Caco-2 (cell line): ENCODE data around the gene CSNK2A3. TPM values are rescaled to one million over a fixed set of nuclear protein-coding genes. Genes with fewer than 3 reads are reported as not detected.

ENCODE experiments used
- BruUV-seq: library from RNA; stranded (reverse); fragments of 400-500 nt; replicated peaks from 2 replicates; lab custom pipeline; 2021; lab: Mats Ljungman, UMichigan
- CTCF ChIA-PET: fragments of 300-600 bp; sonication (Branson Sonifier 250); formaldehyde crosslinking; loops from one replicate; lab custom pipeline; 2022; ENCODE audit warnings: antibody characterized with exemption; lab: Charles Lee
- POLR2A ChIA-PET: fragments of 300-600 bp; sonication (Branson Sonifier 250); formaldehyde crosslinking; loops from one replicate; lab custom pipeline; 2022; ENCODE audit warnings: antibody characterized with exemption; lab: Charles Lee
- DNase-seq, 2 experiments: peaks; one replicate each; pipeline versions ENCODE4 v3.0.0 to v3.0.0-alpha.2; 2020 to 2022
- H3K27me3 ChIP-seq: replicated peaks from 2 replicates; pipeline ENCODE4 v1.6.0; 2011; ENCODE audit warnings: low read length; ENCODE audit not compliant: control insufficient read depth, insufficient read depth
- H3K36me3 ChIP-seq: 2 replicates; pipeline ENCODE4 v1.5.1; 2011; ENCODE audit warnings: low read length; ENCODE audit not compliant: control insufficient read depth, insufficient read depth
- H3K4me1 ChIP-seq: fragments of 250-450 bp; sonication (Bioruptor Pico); 2 replicates; pipeline ENCODE4 v1.5.1; 2020; ENCODE audit warnings: mild to moderate bottlenecking
- H3K4me3 ChIP-seq: 2 replicates; pipeline ENCODE4 v1.5.1; 2011; ENCODE audit warnings: low read depth, mild to moderate bottlenecking, control low read depth, low read length
- H3K9me3 ChIP-seq: fragments of 250-450 bp; sonication (Bioruptor Pico); 2 replicates; pipeline ENCODE4 v1.5.1; 2020; ENCODE audit warnings: mild to moderate bottlenecking, moderate library complexity
- H3K27ac Mint-ChIP-seq: one replicate; pipeline ENCODE4 v1.8.0; 2022; ENCODE audit warnings: mixed read lengths; ENCODE audit not compliant: unreplicated experiment
- H3K27me3 Mint-ChIP-seq: one replicate; pipeline ENCODE4 v1.8.0; 2022; ENCODE audit warnings: mixed read lengths; ENCODE audit not compliant: insufficient read depth, unreplicated experiment
- H3K36me3 Mint-ChIP-seq: one replicate; pipeline ENCODE4 v1.8.0; 2022; ENCODE audit warnings: mild to moderate bottlenecking, mixed read lengths; ENCODE audit not compliant: insufficient read depth, unreplicated experiment
- H3K4me1 Mint-ChIP-seq: one replicate; pipeline ENCODE4 v1.8.0; 2022; ENCODE audit warnings: low read depth, mixed read lengths; ENCODE audit not compliant: unreplicated experiment
- H3K4me3 Mint-ChIP-seq: one replicate; pipeline ENCODE4 v1.8.0; 2022; ENCODE audit warnings: mild to moderate bottlenecking, moderate library complexity, mixed read lengths; ENCODE audit not compliant: unreplicated experiment
- H3K9me3 Mint-ChIP-seq: one replicate; pipeline ENCODE4 v1.8.0; 2022; ENCODE audit warnings: mixed read lengths; ENCODE audit not compliant: unreplicated experiment
- CTCF ChIP-seq, 2 experiments: fragments of 200-600 bp in 1 of 2; IDR thresholded peaks; 1 replicate in 1 of 2; 2 replicates in 1 of 2; pipeline versions ENCODE4 v1.5.1 to v1.8.0; 2011 to 2022; ENCODE audit warnings: antibody characterized with exemption in 1 of 2, control low read depth in 1 of 2, inconsistent platforms in 1 of 2, low read depth in 1 of 2, low read length in 1 of 2, mild to moderate bottlenecking in 1 of 2, moderate library complexity in 1 of 2; ENCODE audit not compliant: insufficient read depth in 1 of 2, severe bottlenecking in 1 of 2, unreplicated experiment in 1 of 2
- intact Hi-C: fragments of 100-400 bp; cut with micrococcal nuclease; formaldehyde crosslinking; loops from one replicate; pipeline ENCODE4 v1.10.0; 2022; ENCODE audit not compliant: unreplicated experiment
- total RNA-seq: library from RNA; stranded (reverse); gene quantifications from 2 replicates; pipeline ENCODE4 v1.2.3, GENCODE V29; 2022

The CSNK2A3 gene
- total RNA-seq, 1 experiment from 2014 or later, result 0.75 TPM

GRCh38 chr11:11309906-11310305, 43.1 kb downstream of the CSNK2A3 start:
- Mint-ChIP-seq H3K9me3 (no peaks in the 10 kb centered on the region), H3K27ac (no peak overlapping the region)
- BruUV-seq, result no TSS peak

GRCh38 chr11:11308249-11308648, 44.8 kb downstream of the CSNK2A3 start:
- BruUV-seq, result no TSS peak
- no peaks in the 10 kb centered on the region for H3K36me3 ChIP-seq
- no peak for DNase-seq
- ChIA-PET CTCF (no interaction called here), POLR2A (no interaction called here)
- H3K4me3 ChIP-seq, result no peak overlapping the region
- intact Hi-C loops, result no loop called here
- TF ChIP-seq CTCF (IDR thresholded peaks at IDR 0.05; ENCODE audit: insufficient read depth in 1 of 2, low read depth in 1 of 2, low read length in 1 of 2, severe bottlenecking in 1 of 2, unreplicated experiment in 1 of 2), result no peak
- Mint-ChIP-seq H3K36me3 (no peaks in the 10 kb centered on the region), H3K27ac (no peak overlapping the region), H3K27me3 (peaks cover 15% of the 10 kb centered on the region), H3K9me3 (no peaks in the 10 kb centered on the region), H3K4me1 (no peaks in the 10 kb centered on the region), H3K4me3 (no peak overlapping the region)
- H3K9me3 ChIP-seq, result no peaks in the 10 kb centered on the region
- no peaks in the 10 kb centered on the region for H3K4me1 ChIP-seq
- no peaks in the 10 kb centered on the region for H3K27me3 ChIP-seq

More at GRCh38 chr11:11309906-11310305, 43.1 kb downstream of the CSNK2A3 start:
- Mint-ChIP-seq H3K4me3 (no peak overlapping the region), H3K36me3 (no peaks in the 10 kb centered on the region), H3K27me3 (peaks cover 15% of the 10 kb centered on the region), H3K4me1 (no peaks in the 10 kb centered on the region)
- Histone ChIP-seq H3K4me3 (no peak overlapping the region), H3K27me3 (no peaks in the 10 kb centered on the region), H3K4me1 (0 out of 2 replicates have a peak, but pooled peaks cover 6% of the 10 kb centered on the region), H3K9me3 (no peaks in the 10 kb centered on the region), H3K36me3 (no peaks in the 10 kb centered on the region)
- DNase-seq, result no peak
- TF ChIP-seq CTCF (IDR thresholded peaks at IDR 0.05; ENCODE audit: insufficient read depth in 1 of 2, low read depth in 1 of 2, low read length in 1 of 2, severe bottlenecking in 1 of 2, unreplicated experiment in 1 of 2), result no peak
- POLR2A ChIA-PET, result no interaction called here
- CTCF ChIA-PET, result no interaction called here
- intact Hi-C loops, result no loop called here

GRCh38 chr11:11306855-11307254, 46.2 kb downstream of the CSNK2A3 start:
- Mint-ChIP-seq H3K9me3 (no peaks in the 10 kb centered on the region), H3K36me3 (no peaks in the 10 kb centered on the region), H3K27ac (no peak overlapping the region), H3K4me1 (no peaks in the 10 kb centered on the region), H3K4me3 (no peak overlapping the region), H3K27me3 (peaks cover 15% of the 10 kb centered on the region)
- no peak for TF ChIP-seq CTCF (IDR thresholded peaks at IDR 0.05; ENCODE audit: insufficient read depth in 1 of 2, low read depth in 1 of 2, low read length in 1 of 2, severe bottlenecking in 1 of 2, unreplicated experiment in 1 of 2)
- ChIA-PET CTCF (no interaction called here), POLR2A (no interaction called here)
- Histone ChIP-seq H3K4me1 (no peaks in the 10 kb centered on the region), H3K36me3 (no peaks in the 10 kb centered on the region), H3K27me3 (no peaks in the 10 kb centered on the region), H3K4me3 (no peak overlapping the region), H3K9me3 (no peaks in the 10 kb centered on the region)
- intact Hi-C loops, result no loop called here
- BruUV-seq, result no TSS peak
- DNase-seq, result no peak
